ENCODE data around the gene IFRD2. TPM values are rescaled to one million over a fixed set of nuclear protein-coding genes. Genes with fewer than 3 reads are reported as not detected.

The IFRD2 gene
- total and polyA plus RNA-seq, 9 of the 15 experiments (the other 6 are each of a cell fraction or from before 2014, with no cell fraction given): 30.5 to 115 (median 52.8) TPM

DNA sequence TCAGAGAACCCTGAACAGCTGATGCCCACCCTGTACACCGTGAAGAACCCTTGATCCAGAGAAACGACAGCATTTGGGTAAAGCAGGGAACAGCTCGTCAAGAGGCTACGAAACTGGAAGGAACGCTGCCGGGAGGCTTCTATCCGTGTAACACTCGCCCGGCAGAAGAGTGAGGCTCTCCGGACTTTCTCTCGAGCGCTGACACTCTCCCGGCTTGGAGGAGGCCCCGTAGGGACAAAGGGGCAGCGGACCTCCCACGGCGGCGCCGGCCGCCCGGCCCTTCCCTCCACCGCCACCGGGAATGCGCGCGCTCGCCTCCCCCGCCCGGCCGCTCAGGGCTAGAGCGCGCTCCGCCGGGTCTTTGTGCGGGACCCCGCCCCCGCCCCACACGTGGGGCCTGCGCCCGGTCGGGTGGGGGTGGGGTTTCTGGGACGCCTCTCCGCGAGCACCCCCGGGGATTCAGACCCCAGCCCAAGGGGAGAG lies 28.7 kb upstream of the IFRD2 start (continued):
- TF ChIP-seq PTRF (tag; IDR thresholded peaks at IDR 0.05): no peak
- no peak for TF ChIP-seq ZNF655 (CRISPR knock-in tag; IDR thresholded peaks at IDR 0.05)
- TF ChIP-seq ZNF584 (CRISPR knock-in tag; IDR thresholded peaks at IDR 0.05; ENCODE audit: low read depth): no peak
- no peak for TF ChIP-seq KDM1A (IDR thresholded peaks at IDR 0.05)
- no peak for TF ChIP-seq POU5F1 (IDR thresholded peaks at IDR 0.05; ENCODE audit: borderline replicate concordance, low read depth, low read length, partially characterized antibody)
- TF ChIP-seq, protein P1, sequence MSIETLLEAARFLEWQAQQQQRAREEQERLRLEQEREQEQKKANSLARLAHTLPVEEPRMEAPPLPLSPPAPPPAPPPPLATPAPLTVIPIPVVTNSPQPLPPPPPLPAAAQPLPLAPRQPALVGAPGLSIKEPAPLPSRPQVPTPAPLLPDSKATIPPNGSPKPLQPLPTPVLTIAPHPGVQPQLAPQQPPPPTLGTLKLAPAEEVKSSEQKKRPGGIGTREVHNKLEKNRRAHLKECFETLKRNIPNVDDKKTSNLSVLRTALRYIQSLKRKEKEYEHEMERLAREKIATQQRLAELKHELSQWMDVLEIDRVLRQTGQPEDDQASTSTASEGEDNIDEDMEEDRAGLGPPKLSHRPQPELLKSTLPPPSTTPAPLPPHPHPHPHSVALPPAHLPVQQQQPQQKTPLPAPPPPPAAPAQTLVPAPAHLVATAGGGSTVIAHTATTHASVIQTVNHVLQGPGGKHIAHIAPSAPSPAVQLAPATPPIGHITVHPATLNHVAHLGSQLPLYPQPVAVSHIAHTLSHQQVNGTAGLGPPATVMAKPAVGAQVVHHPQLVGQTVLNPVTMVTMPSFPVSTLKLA (conservative IDR thresholded peaks at IDR 0.05): peak; percentile 83 to 93
- no peak for TF ChIP-seq ZNF830 (CRISPR knock-in tag; IDR thresholded peaks at IDR 0.05)
- TF ChIP-seq HINFP (tag; conservative IDR thresholded peaks at IDR 0.05; ENCODE audit: low read depth): no peak
- TF ChIP-seq ZNF311 (CRISPR knock-in tag; IDR thresholded peaks at IDR 0.05): no peak
- TF ChIP-seq SIN3A (IDR thresholded peaks at IDR 0.05; ENCODE audit: borderline replicate concordance in 2 of 2, control insufficient read depth in 1 of 2, low read depth in 2 of 2, low read length in 2 of 2): peak in 1 of 2 experiments; percentile 51; a peak in 1 of 4 replicates
- TF ChIP-seq ZNF639 (CRISPR knock-in tag; conservative IDR thresholded peaks at IDR 0.05 in 1 of 2, IDR thresholded peaks at IDR 0.05 in 1 of 2): peak in 1 of 2 experiments; percentile 77; a peak in 2 of 4 replicates
- TF ChIP-seq GATAD2B (IDR thresholded peaks at IDR 0.05; ENCODE audit: borderline replicate concordance): peak; percentile 79; the same call in 1 of the 2 replicates
